HG02763 (cell line): ENCODE measurements around the gene WFDC11.

ENCODE experiments used
- ATAC-seq: cut with Tn5 transposase; IDR thresholded peaks from one replicate; pipeline ENCODE4 v1.9.1; 2021; ENCODE audit warnings: mild to moderate bottlenecking, moderate library complexity; ENCODE audit not compliant: unreplicated experiment

WFDC11 gene

GRCh38 chr20:45629496-45630100, 40.4 kb downstream of the WFDC11 start, which contains the start of gene WFDC10A:
WFDC10A (plus strand) TSS chr20:45629739; CDS start chr20:45629814, 75 bp downstream.
- no peak for ATAC-seq

DNA sequence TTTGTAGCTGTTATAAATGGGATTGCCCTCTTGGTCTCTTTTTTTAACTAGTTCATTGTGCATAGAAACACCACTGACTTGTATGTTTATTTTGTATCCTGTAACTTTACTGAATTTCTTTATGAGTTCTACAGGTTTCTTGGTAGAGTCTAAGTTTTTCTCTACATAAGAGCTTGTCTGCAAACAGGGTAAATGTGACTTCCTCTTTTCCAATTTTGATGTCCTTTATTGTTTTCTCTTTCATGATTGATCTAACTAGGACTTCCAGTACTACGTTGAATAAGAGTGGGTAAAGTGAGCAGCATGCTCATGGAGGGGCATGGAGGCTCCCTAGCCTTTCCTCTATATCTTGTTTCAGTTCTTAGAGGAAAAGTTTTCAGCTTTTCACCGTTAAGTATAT, 43.5 kb downstream of the WFDC11 start:
- ATAC-seq: no peak

DNA sequence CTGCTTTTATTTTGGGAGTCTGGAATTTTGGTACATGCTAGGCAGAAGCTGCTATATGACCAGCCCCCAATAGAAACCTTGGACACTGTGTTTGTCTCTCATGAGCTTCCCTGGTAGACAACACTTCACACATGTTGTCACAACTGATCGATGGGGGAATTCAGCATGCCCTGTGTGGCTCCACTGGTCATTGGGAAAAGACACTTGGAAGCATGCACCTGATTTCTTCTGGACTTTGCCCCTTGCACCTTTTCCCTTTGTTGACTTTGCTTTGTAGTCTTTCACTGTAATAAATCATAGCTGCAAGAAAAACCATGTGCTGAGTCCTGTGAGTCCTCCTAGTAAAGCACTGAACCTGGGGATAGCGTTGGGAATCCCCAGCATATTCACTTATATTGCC, 48.4 kb downstream of the WFDC11 start:
- no peak for ATAC-seq

DNA sequence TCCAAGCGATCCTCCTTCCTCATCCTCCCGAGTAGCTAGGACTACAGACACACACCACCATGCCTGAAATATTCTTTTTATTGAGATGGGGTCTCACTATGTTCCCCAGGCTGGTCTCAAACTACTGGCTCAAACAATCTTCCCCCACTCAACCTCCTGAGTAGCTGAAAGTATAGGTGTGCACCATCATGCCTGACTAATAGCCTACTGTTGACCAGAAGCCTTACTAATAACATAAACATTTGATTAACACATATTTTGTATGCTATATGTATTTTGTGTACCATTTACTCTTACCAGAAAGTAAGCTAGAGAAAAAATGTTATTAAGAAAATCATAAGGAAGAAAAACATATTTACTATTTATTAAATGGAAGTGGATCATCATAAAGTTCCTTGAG, 52.4 kb downstream of the WFDC11 start:
- ATAC-seq: no peak

- ATAC-seq: no peak
Observed at GRCh38 chr20:45612314-45612713, 57.7 kb downstream of the WFDC11 start.

DNA sequence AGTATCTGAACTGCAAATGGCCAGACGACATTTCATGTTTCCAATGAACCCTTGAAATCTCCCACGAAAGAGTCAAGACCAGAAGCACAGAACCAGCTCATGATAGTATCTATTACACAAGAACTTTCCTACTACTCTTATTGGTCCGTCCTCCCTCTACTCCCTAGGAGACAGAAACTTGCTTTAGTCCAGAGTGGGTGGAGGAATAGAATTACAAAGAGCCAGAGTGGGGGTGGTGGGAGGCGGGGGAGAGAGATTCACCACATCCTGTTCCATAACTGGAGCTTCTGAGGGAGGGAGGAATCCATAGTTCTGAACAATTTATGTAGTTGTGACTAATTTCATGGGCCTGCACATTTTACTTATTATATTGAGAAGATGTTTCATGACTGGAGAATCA, 59.0 kb downstream of the WFDC11 start:
- no peak for ATAC-seq

GRCh38 chr20:45607810-45608209, 62.2 kb downstream of the WFDC11 start:
- ATAC-seq: no peak
